Lung microvascular endothelial cell (primary cell): ENCODE data around the gene OR5AL1. TPM values are rescaled to one million over a fixed set of nuclear protein-coding genes. Genes with fewer than 3 reads are reported as not detected.
"Not testable (repeated sequence)": the region's sequence is repeated elsewhere in the genome, so short reads cannot be mapped to it uniquely, and the experiment has no call there.

Experiments used
- DNase-seq, 2 donors: peaks; one replicate each; pipeline versions ENCODE4 v3.0.0 to v3.0.0-alpha.2; 2010; ENCODE audit warnings: low read depth in 2 of 2
- total RNA-seq: library from RNA; depleted of rRNA; stranded (reverse); fragments of >200 nt; gene quantifications from 2 replicates; pipeline ENCODE4 v1.2.1, GENCODE V29; 2014

OR5AL1 gene
- total RNA-seq = not detected in 2 replicates

- no peak for DNase-seq
These were observed at the start of gene OR5AL1 for GRCh38 chr11:56412396-56412795. OR5AL1 (plus strand) TSS chr11:56412696.

GRCh38 chr11:56375324-56375723 lies 37.2 kb upstream of the OR5AL1 start, which contains the start of gene OR8U1:
OR8U1 (plus strand) TSS chr11:56375624; CDS start chr11:56375624, 0 bp downstream.
- no peak for DNase-seq

- no peak for DNase-seq
These were observed 32.4 kb upstream of the OR5AL1 start for GRCh38 chr11:56380120-56380519.

GRCh38 chr11:56394381-56394780 lies 18.1 kb upstream of the OR5AL1 start:
- DNase-seq = no peak

GRCh38 chr11:56396047-56396446 lies 16.4 kb upstream of the OR5AL1 start:
- DNase-seq = no peak

GRCh38 chr11:56401858-56402461 lies 10.5 kb upstream of the OR5AL1 start:
- not testable (repeated sequence) for DNase-seq

GRCh38 chr11:56404393-56404792 lies 8.1 kb upstream of the OR5AL1 start:
- no peak for DNase-seq

- no peak for DNase-seq
These were observed 1.7 kb upstream of the OR5AL1 start for GRCh38 chr11:56410801-56411200.

- no peak for DNase-seq
These were observed 41.0 kb downstream of the OR5AL1 start for GRCh38 chr11:56453521-56453920.

GRCh38 chr11:56457076-56457475 lies 44.6 kb downstream of the OR5AL1 start:
- DNase-seq = no peak

Other genes with a start within 250 kb of the OR5AL1 start
- not detected in 2 replicates for gene OR5J2, start 236.1 kb upstream of the OR5AL1 start, total RNA-seq
- not detected in 2 replicates for gene OR5T2, start 178.4 kb upstream of the OR5AL1 start, total RNA-seq
- not detected in 2 replicates for gene OR5T3, start 160.4 kb upstream of the OR5AL1 start, total RNA-seq
- gene OR5T1, start 138.5 kb upstream of the OR5AL1 start, total RNA-seq = not detected in 2 replicates
- gene OR8H1, start 120.4 kb upstream of the OR5AL1 start, total RNA-seq = not detected in 2 replicates
- gene OR8K3, start 97.6 kb upstream of the OR5AL1 start, total RNA-seq = not detected in 2 replicates
- not detected in 2 replicates for gene OR8K1, start 66.7 kb upstream of the OR5AL1 start, total RNA-seq
- gene OR8J1, start 58.4 kb upstream of the OR5AL1 start, total RNA-seq = not detected in 2 replicates
- gene OR8U1, start 37.1 kb upstream of the OR5AL1 start, total RNA-seq = not detected in 2 replicates
- not detected in 2 replicates for gene OR5M3, start 60.7 kb downstream of the OR5AL1 start, total RNA-seq
- not detected in 2 replicates for gene OR5M8, start 78.7 kb downstream of the OR5AL1 start, total RNA-seq
- gene OR5M11, start 130.6 kb downstream of the OR5AL1 start, total RNA-seq = not detected in 2 replicates
- gene OR5M10, start 165.0 kb downstream of the OR5AL1 start, total RNA-seq = not detected in 2 replicates
- not detected in 2 replicates for gene OR5M1, start 202.2 kb downstream of the OR5AL1 start, total RNA-seq
- not detected in 2 replicates for gene OR5AP2, start 229.7 kb downstream of the OR5AL1 start, total RNA-seq